ENCODE results near the gene C1QTNF3.
"Not testable (repeated sequence)": the region's sequence is repeated elsewhere in the genome, so short reads cannot be mapped to it uniquely, and the experiment has no call there.

The C1QTNF3 gene

DNA sequence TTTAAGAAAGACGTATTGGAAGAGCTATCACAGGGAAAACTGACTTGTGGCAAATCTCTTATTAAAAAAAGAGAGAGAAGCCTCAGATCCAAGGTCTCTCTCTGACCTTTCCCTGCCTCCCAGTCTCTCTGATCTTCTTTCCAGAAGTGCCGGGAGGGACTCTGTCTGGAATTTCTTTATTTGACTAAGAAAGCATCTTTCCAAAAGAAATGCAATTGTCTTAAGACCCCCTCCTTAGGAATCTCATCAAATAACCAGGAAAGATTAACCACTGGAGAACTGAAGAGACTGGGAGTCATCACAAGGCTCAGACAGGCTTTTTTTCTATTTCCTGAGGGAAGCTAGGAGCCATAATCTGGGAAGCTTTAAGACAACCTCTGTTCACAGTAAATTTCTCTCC, 4.6 kb downstream of the C1QTNF3 start:
- TF ChIP-seq, protein P1, sequence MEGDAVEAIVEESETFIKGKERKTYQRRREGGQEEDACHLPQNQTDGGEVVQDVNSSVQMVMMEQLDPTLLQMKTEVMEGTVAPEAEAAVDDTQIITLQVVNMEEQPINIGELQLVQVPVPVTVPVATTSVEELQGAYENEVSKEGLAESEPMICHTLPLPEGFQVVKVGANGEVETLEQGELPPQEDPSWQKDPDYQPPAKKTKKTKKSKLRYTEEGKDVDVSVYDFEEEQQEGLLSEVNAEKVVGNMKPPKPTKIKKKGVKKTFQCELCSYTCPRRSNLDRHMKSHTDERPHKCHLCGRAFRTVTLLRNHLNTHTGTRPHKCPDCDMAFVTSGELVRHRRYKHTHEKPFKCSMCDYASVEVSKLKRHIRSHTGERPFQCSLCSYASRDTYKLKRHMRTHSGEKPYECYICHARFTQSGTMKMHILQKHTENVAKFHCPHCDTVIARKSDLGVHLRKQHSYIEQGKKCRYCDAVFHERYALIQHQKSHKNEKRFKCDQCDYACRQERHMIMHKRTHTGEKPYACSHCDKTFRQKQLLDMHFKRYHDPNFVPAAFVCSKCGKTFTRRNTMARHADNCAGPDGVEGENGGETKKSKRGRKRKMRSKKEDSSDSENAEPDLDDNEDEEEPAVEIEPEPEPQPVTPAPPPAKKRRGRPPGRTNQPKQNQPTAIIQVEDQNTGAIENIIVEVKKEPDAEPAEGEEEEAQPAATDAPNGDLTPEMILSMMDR (conservative IDR thresholded peaks at IDR 0.05; ENCODE audit: low read length): no peak
- DNase-seq (ENCODE audit: low read depth): no peak
- no peak overlapping the region for H3K4me3 ChIP-seq (ENCODE audit: low read length)

DNA sequence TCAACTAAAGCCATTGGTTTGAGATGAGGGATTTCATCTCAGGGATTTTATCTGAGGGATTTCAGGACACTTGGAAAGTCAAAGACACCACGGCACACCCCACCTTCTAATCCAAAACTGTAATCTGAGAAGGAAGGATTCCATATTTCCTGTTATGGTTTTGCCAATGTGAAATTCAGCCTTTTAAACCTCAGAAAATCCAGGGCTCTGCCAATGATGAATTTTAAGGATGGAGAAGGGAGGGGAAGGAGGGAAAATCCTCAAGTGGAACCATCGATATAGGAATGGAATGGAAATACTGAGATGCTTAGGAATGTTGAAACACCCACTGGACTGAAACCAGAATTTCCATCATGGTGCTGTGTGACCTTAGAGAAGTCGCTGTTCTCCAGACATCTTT, 5.3 kb downstream of the C1QTNF3 start:
- DNase-seq (ENCODE audit: low read depth): no peak
- H3K4me3 ChIP-seq (ENCODE audit: low read length): no peak overlapping the region
- TF ChIP-seq, protein P1 (conservative IDR thresholded peaks at IDR 0.05; ENCODE audit: low read length): no peak

DNA sequence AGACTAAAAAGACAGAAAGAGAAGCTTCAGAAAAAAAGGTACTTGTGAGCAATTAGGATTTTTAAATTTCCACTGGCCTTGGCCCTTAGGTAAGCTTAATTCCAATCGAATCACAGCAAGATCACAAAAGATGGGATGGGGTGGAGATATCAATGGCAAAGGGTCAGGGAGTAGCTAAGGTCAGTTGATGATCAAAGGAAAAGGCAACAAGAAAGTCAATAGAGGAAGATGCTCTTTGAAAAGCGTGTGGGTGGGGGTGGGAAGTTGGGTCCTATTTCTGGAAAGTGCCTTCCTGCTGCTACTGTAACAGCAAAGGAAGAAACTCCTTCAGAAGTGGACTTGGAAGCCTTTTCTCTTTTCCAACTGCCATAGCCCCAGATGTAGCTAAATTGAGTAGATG, 7.3 kb downstream of the C1QTNF3 start:
- DNase-seq (ENCODE audit: low read depth): no peak
- no peak overlapping the region for H3K4me3 ChIP-seq (ENCODE audit: low read length)
- TF ChIP-seq, protein P1 (conservative IDR thresholded peaks at IDR 0.05; ENCODE audit: low read length): no peak

DNA sequence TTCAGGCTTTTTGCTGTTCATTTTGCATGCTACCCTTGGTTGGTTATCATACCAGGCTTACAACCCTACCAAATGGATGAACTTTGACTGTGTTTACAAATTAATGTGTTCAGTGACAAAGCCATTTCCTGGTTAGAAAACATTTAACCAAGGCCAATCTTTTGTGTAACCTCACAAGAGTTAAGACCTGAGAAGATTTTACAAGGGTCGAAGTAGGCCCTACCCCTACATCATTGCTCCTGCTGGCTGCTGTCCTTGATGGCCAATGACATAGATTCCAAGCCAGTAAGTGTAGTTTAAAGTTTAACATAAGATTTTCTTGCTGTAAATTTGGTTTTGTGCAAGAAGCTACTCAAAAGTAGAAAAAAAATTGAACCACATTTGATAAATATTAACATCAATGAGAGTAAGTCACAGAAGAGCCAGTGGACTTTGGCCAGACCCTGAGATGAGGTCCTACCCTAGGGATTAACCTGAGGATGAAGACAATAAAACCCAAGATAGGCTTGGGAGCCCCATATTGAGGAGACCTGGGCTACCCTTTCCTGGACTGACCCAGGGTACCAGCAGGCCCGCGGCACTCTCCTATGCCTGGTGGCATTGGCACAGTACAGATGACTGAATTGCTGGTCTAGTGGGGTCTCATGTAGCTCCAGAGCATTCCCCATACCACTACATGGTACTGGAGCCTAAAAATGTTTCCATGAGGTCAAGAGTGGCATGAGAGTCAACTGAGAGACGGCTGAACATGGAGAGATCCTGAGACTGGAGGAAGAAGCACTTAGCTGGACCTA, 8.3 kb downstream of the C1QTNF3 start:
- TF ChIP-seq, protein P1 (conservative IDR thresholded peaks at IDR 0.05; ENCODE audit: low read length): no peak
- H3K4me3 ChIP-seq (ENCODE audit: low read length): no peak overlapping the region
- DNase-seq (ENCODE audit: low read depth): no peak

DNA sequence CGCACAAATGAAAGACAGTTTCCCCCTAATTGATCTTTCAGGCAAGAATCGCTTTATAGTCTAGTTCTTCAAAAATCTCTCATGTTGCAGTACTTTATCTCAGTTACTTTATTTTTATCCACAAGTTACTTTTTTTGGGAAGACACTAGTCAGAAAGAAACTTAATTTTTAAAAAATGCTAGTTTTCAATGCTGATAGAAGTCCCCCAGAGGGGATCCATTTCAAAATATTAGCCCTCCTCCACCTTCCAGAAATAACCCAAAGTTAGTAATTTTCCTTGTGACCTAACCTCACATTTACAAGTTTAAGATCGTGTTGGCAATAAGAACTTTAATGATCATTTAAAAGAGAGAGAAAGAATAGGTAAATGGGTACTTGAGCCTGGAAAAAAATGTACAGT, 11.0 kb downstream of the C1QTNF3 start:
- TF ChIP-seq, protein P1 (conservative IDR thresholded peaks at IDR 0.05; ENCODE audit: low read length): no peak
- DNase-seq (ENCODE audit: low read depth): no peak
- H3K4me3 ChIP-seq (ENCODE audit: low read length): no peak overlapping the region

DNA sequence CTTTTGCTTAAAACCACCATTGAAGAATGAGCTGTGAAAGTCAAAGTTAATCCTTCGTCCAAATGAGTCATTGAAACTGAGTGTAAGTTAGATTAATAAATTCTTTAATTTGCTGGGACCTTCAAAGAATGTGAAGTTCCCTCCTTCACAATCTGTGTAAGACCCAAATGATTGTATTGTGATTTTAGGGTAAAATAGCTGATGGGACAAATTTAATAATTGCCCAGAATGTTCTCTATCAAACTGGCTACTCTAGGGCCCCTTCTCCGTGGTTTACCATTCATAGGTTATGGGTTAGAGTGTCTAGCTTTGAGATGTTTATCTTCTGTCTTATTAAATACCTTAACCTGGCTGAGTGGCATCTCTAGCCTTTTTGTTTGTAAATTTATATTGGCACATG, 11.9 kb downstream of the C1QTNF3 start:
- TF ChIP-seq, protein P1 (conservative IDR thresholded peaks at IDR 0.05; ENCODE audit: low read length): no peak
- H3K4me3 ChIP-seq (ENCODE audit: low read length): no peak overlapping the region
- DNase-seq (ENCODE audit: low read depth): no peak

DNA sequence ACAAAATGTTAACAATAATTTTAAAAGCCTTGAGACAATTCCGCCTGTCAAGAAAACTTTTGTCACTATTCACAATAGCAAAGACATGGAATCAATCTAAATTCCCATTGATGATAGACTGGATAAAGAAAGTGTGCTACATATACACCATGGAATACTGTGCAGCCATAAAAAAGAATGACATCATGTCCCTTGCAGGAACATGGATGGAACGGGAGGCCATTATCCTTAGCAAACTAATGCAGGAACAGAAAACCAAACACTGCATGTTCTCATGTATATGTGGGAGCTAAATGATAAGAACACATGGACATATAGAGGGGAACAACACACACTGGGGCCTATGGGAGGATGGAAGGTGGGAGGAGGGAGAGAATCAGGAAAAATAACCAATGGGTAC, 12.4 kb downstream of the C1QTNF3 start:
- DNase-seq (ENCODE audit: low read depth): not testable (repeated sequence)

More for the DNA sequence above, 12.4 kb downstream of the C1QTNF3 start:
- H3K4me3 ChIP-seq (ENCODE audit: low read length): not testable (repeated sequence)

All from AG10803 (cell line).